GM23248 (cell line): ENCODE measurements around the gene PLA2G2C.

ENCODE experiments used
- EZH2 ChIP-seq: fragments of 200-600 bp; sonication (generic); IDR thresholded peaks from 2 replicates; pipeline ENCODE4 v1.6.1; 2018; ENCODE audit warnings: antibody characterized with exemption, mild to moderate bottlenecking; ENCODE audit not compliant: insufficient read depth, poor library complexity, severe bottlenecking
- EZH2phosphoT487 ChIP-seq: fragments of 200-600 bp; sonication (generic); IDR thresholded peaks from 2 replicates; pipeline ENCODE4 v1.6.1; 2018; ENCODE audit warnings: antibody characterized with exemption, moderate library complexity, mild to moderate bottlenecking, low read depth; ENCODE audit not compliant: insufficient read depth

DNA sequence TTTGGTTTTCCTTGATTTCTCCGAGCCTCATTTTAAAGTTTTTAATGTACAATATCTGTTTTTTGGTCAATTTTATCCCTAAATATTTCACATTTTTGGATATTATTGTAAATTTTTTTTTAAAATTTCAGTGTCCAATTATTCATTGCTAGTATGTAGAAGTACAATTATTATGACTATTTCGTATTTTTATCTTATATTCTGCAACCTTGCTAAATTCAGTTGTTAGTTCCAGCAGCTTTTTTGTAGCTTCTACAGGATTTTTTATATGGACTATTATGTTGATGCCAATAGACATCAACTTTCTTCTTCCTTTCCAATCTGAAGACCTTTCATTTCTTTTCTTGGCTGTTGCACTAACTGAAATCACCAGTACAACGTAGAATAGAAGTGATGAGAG is 51.3 kb downstream of the PLA2G2C start:
- TF ChIP-seq EZH2phosphoT487 = no peak
- TF ChIP-seq EZH2 = no peak
